Neural cell (in vitro differentiated cells): ENCODE results near the gene THUMPD1. TPM values are rescaled to one million over a fixed set of nuclear protein-coding genes. Genes with fewer than 3 reads are reported as not detected.

ENCODE experiments used
- H2AFZ ChIP-seq: fragments of 200-600, 300-800 bp; sonication (generic), shearing (Covaris generic); 2 replicates; pipeline ENCODE4 v1.6.0; 2014; ENCODE audit warnings: low read depth, mild to moderate bottlenecking, antibody characterized with exemption, low read length, moderate library complexity
- H3F3A ChIP-seq: fragments of 200-600 bp; shearing (Covaris generic); 2 replicates; pipeline ENCODE4 v1.6.1; 2016; ENCODE audit warnings: mild to moderate bottlenecking, moderate library complexity, mixed read lengths, antibody characterized with exemption, low read length; ENCODE audit not compliant: insufficient read depth, poor library complexity, severe bottlenecking
- H3K27ac ChIP-seq: fragments of 200-600, 300-800 bp; sonication (generic), shearing (Covaris generic); 2 replicates; pipeline ENCODE4 v1.5.1; 2014; ENCODE audit warnings: mild to moderate bottlenecking, low read length, moderate library complexity
- H3K27me3 ChIP-seq: fragments of 300-800, 200-600 bp; sonication (generic), shearing (Covaris generic); 2 replicates; pipeline ENCODE4 v1.6.0; 2014; ENCODE audit warnings: mild to moderate bottlenecking, low read depth, low read length, moderate library complexity; ENCODE audit not compliant: insufficient read depth
- H3K36me3 ChIP-seq: fragments of 300-800, 200-600 bp; sonication (generic), shearing (Covaris generic); 2 replicates; pipeline ENCODE4 v1.5.1; 2014; ENCODE audit warnings: mild to moderate bottlenecking, antibody characterized with exemption, low read length, moderate library complexity; ENCODE audit not compliant: insufficient read depth
- H3K4me2 ChIP-seq: fragments of 300-800, 200-600 bp; sonication (generic), shearing (Covaris generic); 2 replicates; pipeline ENCODE4 v1.6.0; 2014; ENCODE audit warnings: mild to moderate bottlenecking, low read length
- H3K4me3 ChIP-seq: fragments of 300-800, 200-600 bp; sonication (generic), shearing (Covaris generic); 2 replicates; pipeline ENCODE4 v1.5.1; 2014; ENCODE audit warnings: mild to moderate bottlenecking, low read length, moderate library complexity
- H3K79me2 ChIP-seq: fragments of 200-600 bp; shearing (Covaris generic); replicated peaks from 2 replicates; pipeline ENCODE4 v1.6.0; 2014; ENCODE audit warnings: mild to moderate bottlenecking, low read length, moderate library complexity; ENCODE audit not compliant: insufficient read depth
- H3K9ac ChIP-seq: fragments of 300-800, 200-600 bp; sonication (generic), shearing (Covaris generic); 2 replicates; pipeline ENCODE4 v1.6.1; 2016; ENCODE audit warnings: mild to moderate bottlenecking, low read length, mixed read lengths
- H3K9me2 ChIP-seq: fragments of 200-600 bp; shearing (Covaris generic); 2 replicates; pipeline ENCODE4 v1.6.1; 2016; ENCODE audit warnings: mild to moderate bottlenecking, low read length, mixed read lengths; ENCODE audit not compliant: insufficient read depth
- H3K9me3 ChIP-seq: fragments of 200-600, 300-800 bp; sonication (generic), shearing (Covaris generic); 2 replicates; pipeline ENCODE4 v1.6.1; 2016; ENCODE audit warnings: mild to moderate bottlenecking, mixed run types, low read length, moderate library complexity, mixed read lengths
- H4K20me1 ChIP-seq: fragments of 200-600 bp; shearing (Covaris generic); 2 replicates; pipeline ENCODE4 v1.6.1; 2016; ENCODE audit warnings: mild to moderate bottlenecking, mixed run types; ENCODE audit not compliant: insufficient read depth
- EP300 ChIP-seq: fragments of 450-650 bp; conservative IDR thresholded peaks from 2 replicates; pipeline ENCODE4 v1.6.1; 2014; ENCODE audit warnings: antibody characterized with exemption, mild to moderate bottlenecking, moderate library complexity; ENCODE audit not compliant: poor library complexity, severe bottlenecking
- EZH2 ChIP-seq: fragments of 200-600, 300-800 bp; shearing (Covaris generic), sonication (generic); IDR thresholded peaks from 2 replicates; pipeline ENCODE4 v1.6.1; 2014; ENCODE audit warnings: antibody characterized with exemption, low read length, borderline replicate concordance, mild to moderate bottlenecking; ENCODE audit not compliant: insufficient read depth, poor library complexity, severe bottlenecking
- MXI1 ChIP-seq: fragments of 450-650 bp; conservative IDR thresholded peaks from 2 replicates; pipeline ENCODE4 v1.6.1; 2014; ENCODE audit warnings: antibody characterized with exemption, mild to moderate bottlenecking; ENCODE audit not compliant: poor library complexity, severe bottlenecking
- POLR2AphosphoS5 ChIP-seq: IDR thresholded peaks from 2 replicates; pipeline ENCODE4 v1.6.1; 2012
- RAD21 ChIP-seq: fragments of 450-650 bp; conservative IDR thresholded peaks from 2 replicates; pipeline ENCODE4 v1.6.1; 2014; ENCODE audit warnings: antibody characterized with exemption, mild to moderate bottlenecking, moderate library complexity
- REST ChIP-seq: IDR thresholded peaks from 2 replicates; pipeline ENCODE4 v1.6.1; 2012; ENCODE audit warnings: borderline replicate concordance
- SMC3 ChIP-seq: fragments of 450-650 bp; conservative IDR thresholded peaks from 2 replicates; pipeline ENCODE4 v1.6.1; 2014; ENCODE audit warnings: antibody characterized with exemption, mild to moderate bottlenecking, moderate library complexity; ENCODE audit not compliant: poor library complexity
- TAF1 ChIP-seq: IDR thresholded peaks from 2 replicates; pipeline ENCODE4 v1.6.1; 2012; ENCODE audit warnings: low read depth
- polyA plus RNA-seq: library from polyadenylated mRNA; depleted of rRNA; stranded (reverse); fragments of >200 nt; gene quantifications from 2 replicates; pipeline ENCODE4 v1.2.3, GENCODE V29; 2014
- TF ChIP-seq, protein P1 (sequence below): fragments of 450-650 bp; IDR thresholded peaks from 2 replicates; pipeline ENCODE4 v1.5.1; 2014; ENCODE audit warnings: antibody characterized with exemption, mild to moderate bottlenecking, moderate library complexity; ENCODE audit not compliant: poor library complexity, severe bottlenecking

Gene THUMPD1
- polyA plus RNA-seq, 1 donor from 2014 or later = 57.1 TPM

- H3K27me3 ChIP-seq = no peaks in the 10 kb centered on the region
- H3F3A ChIP-seq = no peaks in the 10 kb centered on the region
- H3K9ac ChIP-seq = no peak overlapping the region
- no peaks in the 10 kb centered on the region for H4K20me1 ChIP-seq
- H3K36me3 ChIP-seq = no peaks in the 10 kb centered on the region
- H3K79me2 ChIP-seq = no peaks in the 10 kb centered on the region
- H3K4me2 ChIP-seq = no peak overlapping the region
- TF ChIP-seq EP300 (no peak), RAD21 (no peak), SMC3 (no peak), REST (no peak), EZH2 (no peak), TAF1 (no peak), POLR2AphosphoS5 (no peak), MXI1 (no peak)
- TF ChIP-seq, protein P1, sequence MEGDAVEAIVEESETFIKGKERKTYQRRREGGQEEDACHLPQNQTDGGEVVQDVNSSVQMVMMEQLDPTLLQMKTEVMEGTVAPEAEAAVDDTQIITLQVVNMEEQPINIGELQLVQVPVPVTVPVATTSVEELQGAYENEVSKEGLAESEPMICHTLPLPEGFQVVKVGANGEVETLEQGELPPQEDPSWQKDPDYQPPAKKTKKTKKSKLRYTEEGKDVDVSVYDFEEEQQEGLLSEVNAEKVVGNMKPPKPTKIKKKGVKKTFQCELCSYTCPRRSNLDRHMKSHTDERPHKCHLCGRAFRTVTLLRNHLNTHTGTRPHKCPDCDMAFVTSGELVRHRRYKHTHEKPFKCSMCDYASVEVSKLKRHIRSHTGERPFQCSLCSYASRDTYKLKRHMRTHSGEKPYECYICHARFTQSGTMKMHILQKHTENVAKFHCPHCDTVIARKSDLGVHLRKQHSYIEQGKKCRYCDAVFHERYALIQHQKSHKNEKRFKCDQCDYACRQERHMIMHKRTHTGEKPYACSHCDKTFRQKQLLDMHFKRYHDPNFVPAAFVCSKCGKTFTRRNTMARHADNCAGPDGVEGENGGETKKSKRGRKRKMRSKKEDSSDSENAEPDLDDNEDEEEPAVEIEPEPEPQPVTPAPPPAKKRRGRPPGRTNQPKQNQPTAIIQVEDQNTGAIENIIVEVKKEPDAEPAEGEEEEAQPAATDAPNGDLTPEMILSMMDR = no peak
- H3K4me3 ChIP-seq = no peak overlapping the region
- H3K9me3 ChIP-seq = no peaks in the 10 kb centered on the region
- no peak overlapping the region for H2AFZ ChIP-seq
- no peaks in the 10 kb centered on the region for H3K9me2 ChIP-seq
- H3K27ac ChIP-seq = no peak overlapping the region
These were observed 42.6 kb upstream of the THUMPD1 start for GRCh38 chr16:20784204-20784603.

- no peak overlapping the region for H3K4me2 ChIP-seq
- H3K9ac ChIP-seq = no peak overlapping the region
- no peaks in the 10 kb centered on the region for H3K27me3 ChIP-seq
These were observed 40.9 kb upstream of the THUMPD1 start for GRCh38 chr16:20782470-20782869.

DNA sequence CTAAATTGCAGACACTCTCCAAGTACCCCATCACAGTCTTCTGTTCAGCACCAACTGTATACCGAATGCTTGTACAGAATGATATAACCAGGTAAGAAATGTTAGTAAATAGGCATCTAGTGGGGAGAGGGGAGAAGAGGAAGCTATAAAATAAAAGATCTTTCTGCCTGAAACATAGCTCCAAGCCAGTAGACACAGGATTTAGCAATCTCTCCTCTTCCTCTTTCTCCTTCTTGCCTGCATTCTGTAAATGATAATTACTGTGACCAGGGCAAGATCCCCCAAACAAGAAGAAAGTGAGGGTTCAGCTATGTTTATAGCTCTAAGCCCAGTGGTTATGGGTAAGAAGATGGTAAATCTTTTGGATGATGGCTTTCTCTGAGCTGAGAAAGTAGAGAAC, 40.1 kb upstream of the THUMPD1 start:
- H3K36me3 ChIP-seq = no peaks in the 10 kb centered on the region
- H3K27ac ChIP-seq = no peak overlapping the region
- no peaks in the 10 kb centered on the region for H4K20me1 ChIP-seq
- no peak overlapping the region for H3K4me3 ChIP-seq
- no peaks in the 10 kb centered on the region for H3K9me2 ChIP-seq
- TF ChIP-seq MXI1 (no peak), TAF1 (no peak), EZH2 (no peak), SMC3 (no peak), REST (no peak), RAD21 (no peak), EP300 (no peak), POLR2AphosphoS5 (no peak)
- TF ChIP-seq, protein P1 = no peak
- H3F3A ChIP-seq = no peaks in the 10 kb centered on the region
- no peak overlapping the region for H2AFZ ChIP-seq
- no peaks in the 10 kb centered on the region for H3K27me3 ChIP-seq
- no peak overlapping the region for H3K4me2 ChIP-seq
- no peaks in the 10 kb centered on the region for H3K9me3 ChIP-seq
- no peak overlapping the region for H3K9ac ChIP-seq
- no peaks in the 10 kb centered on the region for H3K79me2 ChIP-seq

More at GRCh38 chr16:20782470-20782869, 40.9 kb upstream of the THUMPD1 start:
- no peaks in the 10 kb centered on the region for H3K9me3 ChIP-seq
- no peaks in the 10 kb centered on the region for H3K79me2 ChIP-seq
- H3K27ac ChIP-seq = no peak overlapping the region
- no peak for TF ChIP-seq EP300
- TF ChIP-seq EZH2 = no peak
- H4K20me1 ChIP-seq = no peaks in the 10 kb centered on the region
- H3K4me3 ChIP-seq = no peak overlapping the region
- H3K36me3 ChIP-seq = no peaks in the 10 kb centered on the region
- H3K9me2 ChIP-seq = no peaks in the 10 kb centered on the region
- H2AFZ ChIP-seq = no peak overlapping the region
- no peaks in the 10 kb centered on the region for H3F3A ChIP-seq
